Activated CD8-positive, alpha-beta memory T cell treated with anti-CD3 and anti-CD28 coated beads, Interleukin-2, amount 50 U/mL, for 4 hours (primary cell): ENCODE results near the gene IGSF9B.

Source experiments
- DNase-seq: peaks from one replicate; pipeline ENCODE4 v3.0.0-alpha.2; 2020

The IGSF9B gene

GRCh38 chr11:133897331-133897650, 59.5 kb downstream of the IGSF9B start:
- DNase-seq: no peak

DNA sequence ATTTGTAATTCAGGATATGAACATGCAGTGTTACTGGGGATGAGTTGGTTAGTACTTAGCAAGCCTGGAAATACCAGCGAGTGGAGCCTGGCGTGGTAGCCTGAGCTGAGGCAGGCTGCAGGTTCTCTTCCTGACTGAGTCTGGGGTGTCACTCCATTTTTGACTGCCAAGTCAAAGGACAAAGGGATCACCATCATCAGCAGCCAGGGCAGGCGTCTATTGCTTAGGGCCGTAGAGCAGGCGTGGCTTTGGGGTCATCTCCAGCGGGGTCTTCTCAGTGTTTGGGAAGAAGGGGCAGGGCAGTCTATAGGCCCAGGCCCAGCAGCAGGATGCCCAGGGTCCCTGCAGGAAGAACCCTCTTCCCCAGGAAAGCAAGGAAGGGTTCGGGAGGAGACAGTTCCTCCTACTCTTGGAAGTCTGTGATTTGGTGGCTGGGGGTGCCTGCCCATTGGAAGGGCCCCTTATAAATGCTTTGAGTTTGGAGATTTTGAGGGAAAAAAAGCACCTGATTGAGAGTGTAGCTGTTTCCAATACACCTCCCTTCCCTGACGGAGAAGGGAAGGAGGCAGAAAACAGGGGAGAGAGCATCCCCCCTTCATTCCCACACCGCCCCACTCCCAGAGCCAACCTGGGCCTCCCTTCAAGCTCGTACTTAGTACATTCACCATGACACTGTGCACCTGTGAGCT, 60.0 kb downstream of the IGSF9B start:
- DNase-seq: no peak

GRCh38 chr11:133896028-133896427, 60.7 kb downstream of the IGSF9B start:
- no peak for DNase-seq

DNA sequence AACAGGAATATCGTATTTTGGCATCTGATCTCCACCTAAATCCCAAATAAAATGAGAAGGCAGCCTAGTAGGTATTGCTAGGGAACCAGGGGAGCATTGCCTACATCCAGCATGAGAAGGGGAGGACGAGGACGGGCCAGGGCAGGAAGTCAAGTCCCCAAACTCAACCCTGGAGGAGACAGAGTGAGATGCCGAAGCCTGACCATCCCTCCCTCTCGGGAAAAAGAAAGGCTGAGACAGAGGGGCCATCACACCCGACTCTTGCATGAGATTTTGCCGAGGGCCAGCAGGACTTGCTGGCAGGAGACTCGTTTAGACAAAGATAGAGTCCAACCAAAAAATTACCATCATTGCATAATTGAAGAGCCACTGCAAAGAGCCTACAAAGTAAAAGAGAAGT, 61.2 kb downstream of the IGSF9B start:
- no peak for DNase-seq

- DNase-seq: no peak
Measured at GRCh38 chr11:133895061-133895479, 61.7 kb downstream of the IGSF9B start.

DNA sequence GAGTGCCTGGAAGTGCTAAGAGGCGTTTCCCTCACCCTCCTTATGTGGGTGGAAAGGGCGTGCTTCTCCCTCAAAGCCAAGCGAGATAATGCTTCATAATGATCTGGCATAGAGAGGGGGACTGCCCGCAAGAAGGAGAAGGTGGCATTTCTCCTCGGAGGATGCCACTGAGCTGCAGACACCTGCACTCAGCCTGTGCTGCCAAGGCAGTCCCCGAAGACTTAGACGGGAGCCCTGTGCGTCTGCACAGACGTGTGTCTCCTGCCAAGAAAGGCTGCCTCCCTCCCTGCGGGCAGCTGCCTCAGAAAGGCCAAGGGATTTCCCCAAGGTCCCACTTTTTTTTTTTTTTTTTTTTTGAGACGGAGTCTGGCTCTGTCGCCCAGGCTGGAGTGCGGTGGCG, 63.4 kb downstream of the IGSF9B start:
- no peak for DNase-seq

GRCh38 chr11:133892584-133893380, 64.0 kb downstream of the IGSF9B start:
- no peak for DNase-seq

GRCh38 chr11:133892126-133892525, 64.6 kb downstream of the IGSF9B start:
- no peak for DNase-seq

- no peak for DNase-seq
Measured at GRCh38 chr11:133889893-133890292, 66.9 kb downstream of the IGSF9B start.

DNA sequence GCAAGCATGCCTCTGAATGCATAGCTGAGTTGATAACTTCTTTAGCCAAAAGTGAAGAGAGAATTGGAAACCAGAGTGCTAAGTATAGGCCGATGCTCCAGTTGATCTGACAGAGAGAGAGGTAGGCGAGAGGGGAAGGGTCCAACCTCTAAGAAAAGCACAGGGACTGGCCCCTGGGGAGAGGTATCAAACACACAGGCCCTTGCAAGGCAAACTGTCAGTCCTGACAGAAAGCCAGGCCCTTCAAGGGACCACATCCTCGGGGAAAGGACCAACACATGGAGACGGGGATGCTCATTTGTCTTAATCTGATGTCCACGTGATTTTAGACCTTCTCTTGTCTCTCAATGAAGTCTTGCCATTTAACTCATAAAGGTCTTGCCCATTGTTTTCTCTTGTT, 67.6 kb downstream of the IGSF9B start:
- DNase-seq: no peak

DNA sequence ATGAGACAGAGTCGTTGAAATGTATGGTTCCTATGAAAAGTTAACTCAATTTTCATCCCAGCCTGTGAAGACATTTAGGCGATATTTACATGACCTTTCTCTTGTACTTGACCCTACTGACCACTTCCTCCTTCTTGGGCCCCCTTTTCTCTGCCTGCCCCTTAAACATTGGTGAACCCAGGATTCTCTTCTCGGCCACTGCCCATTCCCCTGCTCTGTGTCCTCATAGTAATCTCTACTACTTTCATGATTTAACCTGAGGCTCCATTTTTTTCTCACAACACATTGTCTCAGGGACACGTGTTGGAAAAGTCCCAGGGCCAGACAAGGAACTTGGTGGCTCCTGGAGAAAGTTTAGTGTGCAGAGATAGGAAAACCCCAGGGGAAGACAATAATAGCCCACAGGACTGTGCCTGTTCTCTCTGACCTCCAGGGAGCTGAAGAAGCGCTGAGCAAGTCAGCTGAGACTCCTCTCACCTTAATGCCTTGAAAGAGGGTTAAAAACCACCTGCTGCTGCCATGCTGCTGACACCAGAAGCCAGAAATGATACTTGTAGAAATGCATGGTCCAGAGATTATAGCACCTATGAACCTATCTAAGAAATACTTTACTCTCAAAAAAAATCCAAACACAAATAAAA, 69.0 kb downstream of the IGSF9B start:
- no peak for DNase-seq

- no peak for DNase-seq
Measured at GRCh38 chr11:133886029-133886428, 70.7 kb downstream of the IGSF9B start.

GRCh38 chr11:133872160-133872559, 84.6 kb downstream of the IGSF9B start:
- no peak for DNase-seq

DNA sequence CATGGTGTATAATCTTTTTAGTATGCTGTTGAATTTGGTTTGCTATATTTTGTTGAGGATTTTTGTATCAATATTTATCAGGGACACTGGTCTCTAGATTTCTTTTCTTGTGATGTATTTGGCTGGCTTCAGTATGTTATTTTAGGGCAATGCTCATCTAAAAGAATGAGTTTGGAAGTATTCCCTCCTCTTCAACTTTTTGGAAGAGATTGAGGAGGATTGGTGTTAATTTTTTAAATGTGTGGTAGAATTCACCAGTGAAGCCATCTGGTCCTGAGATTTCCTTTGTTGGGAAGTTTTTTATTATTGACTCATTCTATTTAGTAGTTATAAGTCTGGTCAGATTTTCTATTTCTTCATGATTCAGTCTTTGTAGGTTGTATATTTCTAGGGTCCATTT, 89.3 kb downstream of the IGSF9B start:
- no peak for DNase-seq

- no peak for DNase-seq
Measured at GRCh38 chr11:133865466-133865865, 91.3 kb downstream of the IGSF9B start.

GRCh38 chr11:133864756-133865155, 92.0 kb downstream of the IGSF9B start:
- DNase-seq: no peak

DNA sequence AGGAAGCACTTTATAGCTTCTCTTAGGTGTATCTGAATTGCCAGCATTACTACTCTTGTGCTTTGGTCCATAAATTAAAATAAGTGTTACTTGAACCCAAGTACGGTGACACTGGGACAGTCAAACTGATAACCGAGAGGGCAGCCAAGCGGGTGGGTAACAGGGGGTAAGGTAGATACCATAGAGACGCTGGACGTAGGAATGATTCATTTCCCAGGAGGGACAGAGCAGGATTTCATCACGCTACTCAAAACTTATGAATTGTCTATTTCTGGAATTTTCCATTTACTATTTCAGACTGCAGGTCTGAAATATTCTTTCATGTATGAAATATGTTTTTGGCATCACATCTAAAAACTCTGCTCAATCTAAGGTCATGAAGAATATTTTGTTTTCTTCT, 96.6 kb downstream of the IGSF9B start:
- no peak for DNase-seq
